NCI-H2196 (cell line): ENCODE results near the gene CBX8.

Experiments used
- DNase-seq: peaks from one replicate; lab custom pipeline; 2025; ENCODE audit not compliant: unreplicated experiment; lab: John Stamatoyannopoulos, UW

The CBX8 gene

GRCh38 chr17:79835953-79836509 is 39.2 kb upstream of the CBX8 start:
- DNase-seq, result peak; percentile 98

GRCh38 chr17:79835470-79835899 is 38.6 kb upstream of the CBX8 start:
- no peak for DNase-seq

- DNase-seq, result peak; percentile 45
Measured at GRCh38 chr17:79834565-79835469, 37.9 kb upstream of the CBX8 start.

GRCh38 chr17:79833744-79834564 is 37.1 kb upstream of the CBX8 start:
- DNase-seq, result no peak

- no peak for DNase-seq
Measured at GRCh38 chr17:79833110-79833450, 36.2 kb upstream of the CBX8 start.

- no peak for DNase-seq
Measured at GRCh38 chr17:79832218-79833109, 35.6 kb upstream of the CBX8 start.

GRCh38 chr17:79831265-79832217 is 34.7 kb upstream of the CBX8 start:
- DNase-seq, result peak; percentile 100

GRCh38 chr17:79830763-79831264 is 33.9 kb upstream of the CBX8 start:
- peak; percentile 84 for DNase-seq

GRCh38 chr17:79830303-79830702 is 33.4 kb upstream of the CBX8 start:
- no peak for DNase-seq

- DNase-seq, result no peak
Measured at GRCh38 chr17:79829457-79829856, 32.6 kb upstream of the CBX8 start.

- no peak for DNase-seq
Measured at GRCh38 chr17:79829004-79829403, 32.1 kb upstream of the CBX8 start.

GRCh38 chr17:79826841-79827578 is 30.1 kb upstream of the CBX8 start:
- DNase-seq, result no peak

- no peak for DNase-seq
Measured at GRCh38 chr17:79826204-79826680, 29.4 kb upstream of the CBX8 start.

- no peak for DNase-seq
Measured at GRCh38 chr17:79825580-79825921, 28.7 kb upstream of the CBX8 start.

GRCh38 chr17:79824893-79825579 is 28.2 kb upstream of the CBX8 start:
- DNase-seq, result no peak

GRCh38 chr17:79824234-79824633 is 27.4 kb upstream of the CBX8 start:
- no peak for DNase-seq

GRCh38 chr17:79822583-79823124 is 25.8 kb upstream of the CBX8 start:
- DNase-seq, result no peak
